GM19455 (cell line): Measurements from ENCODE around the gene CSNK2A1.
A peak's percentile ranks its signal among the peaks of the same experiment; 100 is the strongest.
"Not testable (repeated sequence)": the region's sequence is repeated elsewhere in the genome, so short reads cannot be mapped to it uniquely, and the experiment has no call there.

Source experiments
- ATAC-seq: cut with Tn5 transposase; IDR thresholded peaks from one replicate; pipeline ENCODE4 v1.9.1; 2021; ENCODE audit not compliant: unreplicated experiment

Gene CSNK2A1

DNA sequence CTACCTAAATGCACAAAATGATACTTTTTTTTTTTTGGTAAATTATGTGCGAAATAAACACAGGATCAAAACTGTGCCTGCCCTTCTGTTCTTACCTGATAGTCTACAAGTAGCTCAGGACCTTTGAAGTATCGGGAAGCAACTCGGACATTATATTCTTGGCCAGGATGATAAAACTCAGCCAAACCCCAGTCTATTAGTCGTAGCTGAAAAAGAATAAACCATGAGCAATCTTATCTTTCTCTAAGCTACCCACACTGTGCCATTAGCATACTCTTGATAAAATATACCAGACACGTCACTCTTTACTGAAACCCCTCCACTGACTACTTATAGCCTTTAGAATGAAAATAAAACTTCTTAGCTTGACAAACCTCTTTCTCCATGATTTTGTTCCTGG lies 51.4 kb downstream of the CSNK2A1 start:
- ATAC-seq, result no peak

DNA sequence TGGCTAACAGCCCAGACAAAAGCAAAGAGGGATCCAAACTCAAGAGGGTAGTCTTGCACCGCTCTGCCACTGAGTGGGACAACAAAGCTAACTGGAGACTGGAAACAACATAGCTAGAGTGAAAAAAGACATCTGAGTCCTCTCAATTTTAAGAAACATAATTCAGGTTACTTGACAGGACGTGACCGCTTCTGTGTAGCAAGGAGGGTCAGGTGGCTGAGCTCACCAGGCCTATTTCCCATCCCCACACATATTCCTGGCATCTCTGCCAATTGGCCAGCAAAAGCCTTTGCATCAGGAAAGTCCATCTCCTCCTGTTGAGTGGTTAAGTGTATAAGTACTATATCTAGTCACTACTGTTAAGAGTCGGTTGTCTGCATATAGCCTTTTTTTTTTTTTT lies 55.9 kb downstream of the CSNK2A1 start:
- ATAC-seq, result no peak

DNA sequence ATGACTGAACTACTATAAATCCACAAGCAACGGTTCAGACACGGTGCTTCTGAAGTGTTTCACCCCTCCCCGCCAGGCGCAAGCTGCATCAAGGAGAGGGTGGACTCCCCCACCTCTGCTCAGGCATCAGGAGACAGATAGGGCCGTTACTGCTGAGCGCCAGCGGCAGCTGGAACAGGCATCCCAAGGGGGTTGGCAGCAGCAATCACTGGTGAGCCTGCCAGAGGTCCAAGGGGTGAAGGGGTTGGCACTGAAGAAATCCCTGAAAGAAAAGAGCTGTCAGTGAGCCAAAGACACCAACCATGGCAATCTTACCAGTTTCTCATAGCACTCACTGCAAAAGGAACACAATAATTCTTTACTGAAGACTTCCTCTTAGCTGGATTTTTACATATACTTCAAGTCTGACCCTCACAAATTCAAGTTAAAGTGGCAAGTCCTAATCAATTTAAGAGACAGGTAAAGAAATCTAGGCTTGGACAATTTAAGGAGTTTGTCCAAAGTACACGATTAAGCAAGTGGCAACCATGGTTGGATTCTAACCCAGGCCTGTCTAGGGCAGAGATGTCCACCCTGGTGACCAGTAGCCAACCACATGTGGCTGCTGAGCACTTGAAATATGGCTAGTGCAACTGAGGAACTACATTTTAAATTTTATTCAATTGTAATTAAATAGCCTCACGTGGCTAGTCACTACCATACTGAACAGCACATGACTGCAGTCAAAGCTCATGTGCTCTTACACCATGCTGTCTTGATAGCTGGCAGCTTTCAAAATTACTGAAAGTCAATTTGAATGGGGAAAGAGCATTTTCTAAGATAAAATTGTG lies 59.6 kb downstream of the CSNK2A1 start:
- no peak for ATAC-seq

DNA sequence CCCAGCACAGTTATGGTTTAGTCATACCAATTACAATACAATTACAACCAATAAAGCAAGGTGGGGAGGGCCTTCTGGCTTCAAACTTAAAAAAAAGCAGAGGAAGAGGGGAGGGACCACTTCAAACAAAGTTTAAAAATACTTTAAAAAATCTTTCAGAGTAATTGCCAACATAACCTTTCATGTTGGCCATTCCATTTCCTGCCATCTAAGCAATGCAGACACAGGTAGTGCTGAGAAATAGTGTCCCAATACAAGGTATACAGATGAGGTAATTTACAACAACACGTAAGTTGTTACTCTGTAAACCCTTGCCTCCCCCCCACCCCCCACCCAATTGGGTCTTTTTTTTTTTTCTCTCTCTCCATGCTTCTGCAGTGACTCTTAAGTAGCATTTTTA lies 62.4 kb downstream of the CSNK2A1 start:
- ATAC-seq, result no peak

DNA sequence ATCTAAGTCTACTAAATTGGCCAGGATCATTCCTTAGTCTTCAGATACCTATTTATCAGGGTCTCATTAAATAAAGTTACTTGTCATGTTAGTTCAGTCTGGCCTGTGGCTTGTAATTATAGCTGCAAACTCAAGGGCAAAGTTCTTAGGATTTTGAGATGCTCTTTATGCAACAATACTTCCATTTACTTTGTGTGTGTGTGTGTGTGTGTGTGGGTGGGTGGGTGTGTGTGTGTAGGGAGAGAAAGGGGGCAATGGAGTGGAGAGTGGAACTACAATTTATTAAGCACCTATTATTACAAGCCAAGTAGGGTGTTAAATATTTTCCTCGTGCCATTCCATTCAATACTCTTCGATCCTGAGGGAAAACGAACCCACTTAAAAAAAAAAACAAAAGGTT lies 63.5 kb downstream of the CSNK2A1 start:
- no peak for ATAC-seq

DNA sequence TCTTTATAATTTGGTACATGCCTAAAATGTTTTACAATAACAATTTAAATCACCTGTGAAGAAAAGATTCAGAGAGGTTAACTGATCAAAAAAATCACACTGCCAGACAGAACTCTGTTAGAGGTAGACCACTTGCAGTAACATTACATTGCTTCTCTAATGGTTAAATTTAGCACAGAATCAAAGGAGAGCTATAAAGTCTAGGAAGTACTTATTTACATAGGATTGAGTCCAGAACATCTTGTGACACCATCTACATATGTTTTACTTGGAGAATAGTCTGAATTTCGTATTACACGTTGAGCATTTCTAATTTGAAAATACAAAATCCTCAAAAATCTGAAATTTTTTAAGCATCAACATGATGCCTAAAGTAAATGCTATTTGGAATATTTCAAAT lies 64.1 kb downstream of the CSNK2A1 start:
- no peak for ATAC-seq

DNA sequence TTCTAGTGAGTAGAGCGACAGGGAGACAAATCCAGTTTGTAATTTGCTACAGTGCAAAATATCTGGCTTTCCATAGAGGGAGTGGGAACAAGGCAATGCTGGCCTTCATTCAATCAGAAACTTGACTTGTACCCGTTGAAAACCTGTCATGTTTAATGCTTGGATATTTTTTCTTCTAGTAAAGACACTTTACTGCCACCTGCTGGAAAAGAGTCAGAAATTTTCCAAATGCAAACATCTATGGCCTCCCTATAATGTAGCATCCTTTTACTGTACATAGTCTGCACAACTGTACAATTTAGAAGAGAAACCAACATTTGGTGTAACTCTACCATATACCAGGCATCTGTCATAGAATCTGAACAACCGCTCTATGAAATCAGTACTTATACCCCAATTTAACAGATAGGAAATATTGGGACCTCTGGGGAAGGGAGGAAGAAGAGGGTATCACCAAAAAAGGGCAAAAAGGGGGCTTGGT lies 64.6 kb downstream of the CSNK2A1 start:
- no peak for ATAC-seq

DNA sequence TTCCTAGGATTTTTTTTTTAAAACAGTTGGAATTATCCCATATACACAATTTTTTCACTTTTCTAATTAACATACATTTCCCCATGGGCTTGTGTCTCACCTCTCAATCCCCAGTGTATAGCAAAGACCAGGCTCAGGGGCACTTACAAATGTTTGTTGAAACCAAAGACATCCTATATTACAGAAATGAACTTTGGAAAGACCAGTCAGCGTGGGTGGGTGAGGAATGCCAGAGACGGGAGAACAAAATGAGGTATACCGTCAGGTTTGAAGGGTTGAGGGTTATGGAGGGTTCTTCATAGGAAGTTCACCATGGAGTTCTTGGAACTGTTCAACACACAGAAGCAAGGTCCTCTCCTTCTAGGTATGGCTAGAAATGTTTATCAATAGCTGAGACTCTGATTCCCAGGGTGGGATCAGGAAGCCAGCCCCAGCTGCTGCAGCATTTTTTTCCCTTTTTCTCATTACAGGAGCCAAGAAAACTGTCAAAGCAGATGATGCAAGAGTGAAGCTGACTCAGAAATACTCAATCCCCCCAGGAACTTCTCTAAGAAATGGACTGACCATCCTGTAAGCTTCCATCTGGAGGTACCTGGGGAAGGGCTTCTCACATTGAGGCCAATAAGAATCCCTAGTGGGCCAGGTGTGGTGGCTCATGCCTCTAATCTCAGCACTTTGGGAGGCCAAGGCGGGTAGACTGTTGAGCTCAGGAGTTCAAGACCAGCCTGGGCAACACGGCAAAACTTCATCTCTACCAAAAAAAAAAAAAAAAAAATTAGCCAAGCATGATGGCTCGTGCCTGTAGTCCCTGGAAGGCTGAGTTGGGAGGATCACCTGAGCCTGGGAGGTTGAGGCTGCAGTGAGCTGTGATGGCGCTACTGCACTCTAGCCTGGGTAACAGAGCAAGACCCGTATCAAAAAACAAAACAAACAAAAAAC lies 65.3 kb downstream of the CSNK2A1 start:
- no peak for ATAC-seq

DNA sequence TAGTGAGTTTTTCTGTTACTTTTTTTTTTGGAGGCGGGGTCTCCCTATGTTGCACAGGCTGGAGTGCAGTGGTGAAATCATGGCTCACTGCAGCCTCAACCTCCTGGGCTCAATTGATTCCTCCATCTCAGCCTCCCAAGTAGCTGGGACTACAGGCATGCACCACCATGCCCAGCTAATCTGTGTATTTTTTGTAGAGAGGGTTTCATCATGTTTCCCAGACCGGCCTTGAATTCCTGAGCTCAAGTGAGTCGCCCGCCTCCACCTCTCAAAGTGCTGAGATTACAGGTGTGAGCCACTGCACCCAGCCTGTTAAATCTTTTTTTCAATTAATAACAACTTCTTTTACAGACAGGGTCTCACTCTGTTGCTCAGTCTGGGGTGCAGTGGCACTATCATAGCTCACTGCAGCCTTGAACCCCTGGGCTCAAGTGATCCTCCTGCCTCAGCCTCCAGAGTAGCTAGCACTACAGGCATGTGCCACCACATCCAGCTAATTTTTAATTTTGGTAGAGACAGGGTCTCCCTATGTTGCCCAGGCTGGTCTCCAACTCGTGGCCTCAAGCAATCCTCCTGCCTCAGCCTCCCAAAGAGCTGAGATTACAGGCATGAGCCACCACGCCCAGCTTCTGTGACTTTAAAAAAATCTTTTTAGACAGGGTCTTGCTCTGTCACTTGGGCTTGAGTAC lies 66.9 kb downstream of the CSNK2A1 start:
- not testable (repeated sequence) for ATAC-seq

DNA sequence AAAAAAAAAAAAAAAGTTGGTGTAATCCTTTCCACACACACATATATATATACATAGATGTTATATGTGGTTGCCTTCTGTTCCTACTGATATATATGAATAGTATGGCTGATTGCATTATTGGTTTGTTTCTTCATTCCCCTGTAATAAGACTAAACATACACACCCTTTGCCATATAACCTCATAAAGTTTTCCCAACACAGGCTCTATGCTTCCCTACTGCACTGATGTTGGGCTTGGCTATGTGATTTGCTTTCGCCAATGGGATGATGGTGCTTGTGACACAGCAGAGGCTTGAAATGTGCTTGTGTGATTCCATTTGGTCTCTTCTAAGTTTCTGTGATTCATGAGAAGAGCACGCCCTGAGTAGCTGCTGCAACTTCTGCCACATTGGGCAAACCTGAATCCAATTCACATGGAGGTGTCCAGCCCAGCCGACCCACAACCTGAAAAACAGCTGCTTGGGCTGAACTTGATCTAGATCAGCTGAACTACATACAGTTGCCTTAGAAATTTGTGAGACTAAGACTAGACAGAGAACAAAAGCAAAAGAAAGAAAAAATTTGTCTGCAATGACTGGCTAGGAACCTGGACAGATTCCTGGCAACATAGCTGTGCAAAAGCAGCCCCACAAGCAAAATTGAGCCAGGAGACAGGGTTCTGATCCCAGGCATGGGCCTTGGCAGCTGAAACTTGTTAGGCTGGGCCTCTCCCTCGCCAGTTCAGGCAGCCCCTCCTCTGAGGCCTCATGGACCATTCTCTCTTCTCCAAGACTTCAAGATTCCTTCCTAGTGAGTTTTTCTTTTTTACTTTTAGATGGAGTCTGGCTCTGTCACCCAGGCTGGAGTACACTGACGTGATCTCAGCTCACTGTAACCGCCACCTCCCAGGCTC lies 67.9 kb downstream of the CSNK2A1 start:
- ATAC-seq, result no peak

DNA sequence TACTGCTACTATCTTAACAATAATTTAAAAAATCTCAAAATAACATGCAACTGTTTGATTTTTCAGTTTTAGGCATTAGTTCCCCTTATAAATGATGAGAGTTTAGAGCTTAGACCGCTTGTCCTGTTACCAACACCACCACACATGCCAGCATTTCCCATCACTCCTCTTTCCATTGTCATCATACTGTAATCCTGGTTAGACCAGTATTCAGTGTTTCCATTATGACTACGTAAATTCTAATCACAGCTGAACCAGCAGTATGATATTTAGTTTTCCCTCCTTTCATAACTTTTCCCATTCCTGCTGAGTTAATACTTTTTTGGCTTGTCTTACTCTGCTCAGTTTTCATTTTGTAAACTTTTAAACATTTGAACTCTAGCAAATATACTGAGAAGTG lies 69.0 kb downstream of the CSNK2A1 start:
- ATAC-seq, result no peak

DNA sequence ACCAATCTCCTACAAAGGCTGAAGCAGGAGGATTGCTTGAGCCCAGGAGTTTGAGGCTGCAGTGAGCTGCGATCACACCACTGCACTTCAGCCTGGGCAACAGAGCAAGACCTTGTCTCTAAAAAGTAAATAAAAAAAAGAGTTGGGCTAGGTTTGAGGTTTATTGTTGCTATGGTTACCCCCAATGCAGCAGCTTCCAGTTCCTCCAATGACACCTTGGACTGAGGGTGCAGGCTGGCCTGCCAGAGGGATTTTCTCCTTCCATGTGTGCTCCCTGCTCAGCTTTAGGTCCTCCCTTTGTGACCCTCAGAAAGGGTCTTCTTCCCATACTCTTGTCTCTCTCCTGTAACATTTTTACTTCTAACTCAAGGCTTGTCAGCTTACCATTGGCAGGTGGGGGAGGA lies 70.7 kb downstream of the CSNK2A1 start:
- no peak for ATAC-seq

DNA sequence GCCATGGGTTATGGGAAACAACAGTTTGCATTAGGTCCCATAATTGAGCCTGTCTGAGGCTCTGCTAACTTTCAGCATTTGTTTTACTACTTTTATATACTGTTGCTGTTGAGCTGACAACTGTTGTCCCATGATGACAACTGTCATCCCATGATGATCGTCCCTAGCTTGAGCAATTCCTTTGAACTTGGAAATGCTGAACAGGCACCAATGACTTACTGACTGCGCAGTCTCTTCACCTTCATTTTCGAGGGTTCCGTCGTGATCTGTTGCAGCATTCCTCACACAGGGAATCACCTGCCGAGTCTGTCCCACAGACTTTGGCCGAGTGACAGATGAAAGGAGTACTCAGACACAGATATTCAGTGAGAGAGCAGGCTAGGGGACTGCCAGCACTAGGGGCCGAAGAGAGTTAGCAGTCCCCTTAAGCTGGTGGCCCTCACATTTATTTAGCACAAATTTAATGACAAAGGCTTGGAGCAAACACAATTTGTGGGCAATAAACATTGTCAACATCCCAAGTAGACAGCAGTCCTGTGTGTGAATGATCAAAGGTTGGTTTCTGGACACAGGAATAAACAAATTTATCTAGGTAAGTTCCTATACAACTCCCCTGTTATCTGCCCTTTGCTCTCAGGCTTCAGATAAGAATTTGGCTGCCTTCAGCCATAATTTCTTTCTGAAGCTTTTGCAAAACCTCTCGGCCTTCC lies 71.3 kb downstream of the CSNK2A1 start:
- no peak for ATAC-seq

DNA sequence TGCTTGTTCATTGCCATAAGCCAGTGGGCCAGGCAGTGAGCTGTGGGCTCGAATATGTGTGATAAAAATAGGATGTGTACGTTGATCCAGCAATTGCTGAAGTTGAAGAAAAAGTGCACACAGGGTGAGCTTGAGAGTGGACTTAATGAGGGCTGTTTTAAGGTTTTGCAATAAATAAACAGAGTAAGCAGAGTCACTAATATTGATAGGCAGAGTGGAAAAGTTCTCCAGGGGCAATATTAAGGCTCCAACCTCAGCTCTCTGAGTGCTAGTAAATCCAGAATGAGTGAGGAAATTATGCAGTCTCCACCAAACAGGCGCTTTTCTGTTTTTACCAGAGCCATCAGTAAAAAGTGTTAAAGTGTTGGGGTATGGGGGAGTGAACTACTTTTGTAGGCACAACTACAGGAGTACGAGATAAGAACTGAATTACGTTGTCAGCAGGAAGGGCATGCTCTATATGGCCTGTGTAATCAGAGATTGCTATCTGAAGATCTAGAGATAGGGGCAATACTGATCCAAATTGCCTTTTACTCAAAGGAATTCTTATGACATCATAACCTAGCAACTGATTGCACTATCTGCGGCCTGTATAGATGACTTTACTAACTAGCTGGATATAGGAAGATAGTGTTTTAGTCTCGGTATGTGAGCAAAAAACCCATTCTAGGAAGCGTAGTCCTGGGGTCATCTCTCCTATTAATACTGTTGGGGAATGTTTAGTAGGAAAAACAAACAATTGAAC lies 73.7 kb downstream of the CSNK2A1 start:
- no peak for ATAC-seq

DNA sequence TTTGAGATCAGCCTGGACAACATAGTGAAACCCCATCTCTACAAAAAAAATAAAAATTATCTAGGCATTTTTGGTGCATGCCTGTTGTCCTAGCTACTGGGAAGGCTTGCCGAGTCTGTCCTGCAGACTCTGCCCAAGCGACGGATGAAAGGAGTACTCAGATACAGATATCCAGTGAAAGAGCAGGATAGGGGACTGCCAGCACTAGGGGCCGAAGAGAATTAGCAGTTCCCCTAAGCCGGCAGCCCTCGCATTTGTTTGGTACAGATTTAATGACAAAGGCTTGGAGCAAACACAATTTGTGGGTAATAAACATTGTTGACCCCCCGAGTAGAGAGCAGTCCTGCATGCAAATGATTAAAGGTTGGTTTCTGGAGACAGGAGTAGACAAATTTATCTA lies 75.8 kb downstream of the CSNK2A1 start:
- ATAC-seq, result no peak

DNA sequence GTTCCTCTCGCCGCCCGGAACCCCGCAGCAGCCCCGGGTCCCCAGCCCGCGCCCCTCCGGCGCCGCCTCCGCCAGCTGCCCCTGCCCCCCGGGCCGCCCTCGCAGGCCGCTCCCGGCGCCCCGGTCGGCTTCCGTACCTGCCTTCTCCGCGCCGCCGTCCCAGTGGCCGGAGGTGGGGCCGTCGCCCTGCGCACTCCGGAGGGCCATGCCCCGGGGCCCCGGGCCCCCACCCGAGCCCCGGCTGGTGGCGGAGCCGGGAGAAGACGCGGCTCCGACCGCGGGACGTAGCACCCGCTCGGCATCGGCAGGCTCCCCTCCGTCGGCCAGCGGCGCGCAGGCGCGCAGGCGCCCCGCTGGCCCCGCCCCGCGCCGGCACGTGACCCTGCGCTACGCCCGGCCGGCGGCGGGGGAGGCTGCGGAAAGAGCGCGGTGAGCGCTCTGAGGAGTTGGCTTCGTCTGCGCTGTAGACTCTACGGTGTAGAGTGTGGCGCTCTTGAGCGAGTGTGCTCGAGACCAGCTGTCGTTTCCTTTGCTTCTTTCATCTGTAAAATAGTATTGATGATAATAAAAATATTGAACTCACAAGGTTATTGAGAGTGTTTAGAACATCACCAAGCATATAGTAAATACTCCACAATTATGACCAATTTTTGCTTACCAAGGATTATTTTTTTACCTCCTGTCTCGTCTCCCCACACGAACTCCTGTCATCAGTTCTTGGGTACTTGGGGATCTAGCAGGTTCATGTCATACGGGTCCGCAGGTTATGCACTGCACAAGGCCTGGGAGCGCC lies 81.2 kb downstream of the CSNK2A1 start, which contains the start of gene TBC1D20:
Gene TBC1D20, minus strand, starts transcription at position 335 of the 793 bp plus-strand sequence. Its CDS starts 128 bp downstream, at position 207.
- ATAC-seq, result peak; percentile 89

DNA sequence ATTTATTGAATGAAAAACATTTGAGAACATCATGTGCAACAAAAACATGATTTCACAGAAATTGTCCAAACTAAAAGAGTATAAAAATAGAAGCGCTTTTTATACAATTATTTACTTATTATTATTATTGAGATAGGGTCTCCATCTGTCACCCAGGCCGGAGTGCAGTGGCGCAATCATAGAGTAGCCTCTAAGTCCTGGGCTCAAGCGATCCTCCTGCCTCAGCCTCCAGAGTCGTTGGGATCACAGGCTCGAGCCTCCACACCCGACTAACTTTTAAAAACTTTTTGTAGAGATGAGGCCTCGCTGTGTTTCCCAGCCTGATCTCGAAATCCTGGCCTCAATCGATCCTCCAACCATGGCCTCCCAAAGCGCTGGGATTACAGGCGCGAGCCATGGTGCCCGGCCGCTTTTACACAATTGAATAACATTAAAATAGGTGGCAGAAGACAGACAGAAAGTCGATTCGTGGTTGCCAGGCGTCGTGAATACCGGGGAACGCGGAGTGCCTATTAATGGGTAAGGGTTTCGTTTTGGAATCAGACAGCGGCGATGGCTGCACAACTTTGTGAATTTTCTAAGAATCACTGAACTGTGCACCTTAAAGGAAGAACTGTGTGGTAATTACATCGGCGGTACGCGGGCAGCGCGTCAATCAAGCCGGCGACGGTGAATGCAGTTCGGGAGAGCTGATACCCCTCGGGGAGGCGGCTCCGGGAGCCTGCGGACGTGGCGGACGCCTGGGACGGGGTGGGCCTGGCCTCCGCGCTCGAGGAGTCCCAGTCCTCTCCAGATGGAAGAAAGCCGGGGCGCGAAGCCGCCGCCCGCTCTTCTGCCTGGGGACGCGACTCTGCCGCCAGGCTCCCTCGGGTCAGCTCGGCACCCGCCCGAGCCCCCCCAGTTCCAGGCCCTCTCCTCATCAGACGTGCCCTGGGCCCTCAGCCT lies 82.1 kb downstream of the CSNK2A1 start:
- peak; percentile 45 for ATAC-seq
